ENCODE measurements around the gene CHRNB2.

GRCh38 chr1:154611150-154611862, 43.7 kb downstream of the CHRNB2 start:
- TF ChIP-seq REST (IDR thresholded peaks at IDR 0.05; ENCODE audit: low read depth) = no peak
- no peak for TF ChIP-seq NFIC (IDR thresholded peaks at IDR 0.05)
- no peak for TF ChIP-seq EP300 (IDR thresholded peaks at IDR 0.05; ENCODE audit: borderline replicate concordance)

All from Ishikawa (cell line).